PC-9 (cell line): ENCODE results near the gene STXBP5.

Source experiments
- CTCF ChIP-seq: fragments of 200-600 bp; sonication (generic); conservative IDR thresholded peaks from 2 replicates; pipeline ENCODE4 v1.6.1; 2017; ENCODE audit warnings: mixed run types, antibody characterized with exemption, mild to moderate bottlenecking, moderate library complexity
- EZH2 ChIP-seq: fragments of 200-600 bp; sonication (generic); IDR thresholded peaks from 2 replicates; pipeline ENCODE4 v1.8.0; 2017; ENCODE audit warnings: antibody characterized with exemption, low read depth

- TF ChIP-seq CTCF (no peak), EZH2 (no peak)
Measured at GRCh38 chr6:147238906-147239305, 34.7 kb downstream of the STXBP5 start.
